ENCODE measurements around the gene RECQL5. TPM values are rescaled to one million over a fixed set of nuclear protein-coding genes. Genes with fewer than 3 reads are reported as not detected.

RECQL5 gene
- total RNA-seq, 1 experiment from 2014 or later, result 40.0 TPM

GRCh38 chr17:75654176-75654575 is 12.8 kb downstream of the RECQL5 start:
- Histone ChIP-seq H4K8ac (replicated peaks; ENCODE audit: insufficient read length, low read depth, low read length) (no peak overlapping the region), H3K23me2 (ENCODE audit: insufficient read length, low read depth, low read length, poor library complexity, severe bottlenecking) (no peaks in the 10 kb centered on the region), H2BK15ac (ENCODE audit: low read depth, low read length) (no peak overlapping the region), H2BK120ac (ENCODE audit: low read depth, low read length, poor library complexity, severe bottlenecking) (no peak overlapping the region), H2AFZ (ENCODE audit: low read length) (no peak overlapping the region), H2AK5ac (ENCODE audit: insufficient read length, low read length) (no peak overlapping the region), H3T11ph (ENCODE audit: low read length) (no peak overlapping the region), H4K91ac (ENCODE audit: insufficient read length, low read depth, low read length) (no peak overlapping the region), H3K18ac (ENCODE audit: insufficient read length, low read depth, low read length) (no peak overlapping the region), H3K14ac (ENCODE audit: insufficient read depth, low read length) (no peak overlapping the region), H3K9ac (ENCODE audit: extremely low read depth, insufficient read length, low read length) (no peak overlapping the region), H3K23ac (ENCODE audit: insufficient read length, low read depth, low read length) (no peak overlapping the region), H4K5ac (ENCODE audit: insufficient read length, low read depth, low read length) (no peak overlapping the region), H3K9me3 (ENCODE audit: control insufficient read depth, low read depth, low read length) (no peaks in the 10 kb centered on the region), H3K27me3 (ENCODE audit: insufficient read depth, low read length) (no peaks in the 10 kb centered on the region), H3K4ac (ENCODE audit: low read depth, low read length) (no peak overlapping the region), H3K56ac (ENCODE audit: insufficient read length, low read depth, low read length) (no peak overlapping the region), H2BK5ac (ENCODE audit: insufficient read length, low read length) (no peak overlapping the region), H2BK12ac (ENCODE audit: insufficient read length, low read depth, low read length) (no peak overlapping the region), H3K4me2 (ENCODE audit: insufficient read depth, insufficient read length, low read length) (no peak overlapping the region), H4K20me1 (ENCODE audit: control insufficient read depth, insufficient read depth, insufficient read length) (no peaks in the 10 kb centered on the region), H2BK20ac (ENCODE audit: low read depth, low read length, poor library complexity, severe bottlenecking) (no peak overlapping the region), H3K79me1 (ENCODE audit: insufficient read depth, low read depth, low read length, poor library complexity, severe bottlenecking) (no peaks in the 10 kb centered on the region), H3K4me1 (ENCODE audit: insufficient read depth, low read length) (no peaks in the 10 kb centered on the region), H3K27ac (ENCODE audit: insufficient read length, low read depth, low read length) (no peak overlapping the region), H3K79me2 (ENCODE audit: insufficient read depth, low read length) (no peaks in the 10 kb centered on the region)
- peaks cover 11 to 56% (median 50%) of the 10 kb centered on the region in 3 experiments; a peak in 6 of 7 replicates for H3K36me3 Mint-ChIP-seq (ENCODE audit: insufficient read depth in 1 of 3, low read depth in 3 of 3)
- no peaks in the 10 kb centered on the region for H3K9me3 Mint-ChIP-seq
- DNase-seq, result no peak
- H3K27ac Mint-ChIP-seq, result no peak overlapping the region
- H3K27me3 Mint-ChIP-seq (ENCODE audit: low read depth), result no peaks in the 10 kb centered on the region
- TF ChIP-seq CTCF (conservative IDR thresholded peaks at IDR 0.05), result no peak
- no peak overlapping the region for H3K4me3 Mint-ChIP-seq
- no CpG with 5 or more reads among the region's 2 CpGs for WGBS (ENCODE audit: extremely low coverage, insufficient read length, low lambda C conversion rate)
- peaks cover 2% of the 10 kb centered on the region in 2 experiments; a peak in 2 of 4 replicates for H3K4me1 Mint-ChIP-seq

Measured in H9 (cell line).